HG02763 (cell line): Measurements from ENCODE around the gene LAMC1.
A peak's percentile ranks its signal among the peaks of the same experiment; 100 is the strongest.
"Not testable (repeated sequence)": the region's sequence is repeated elsewhere in the genome, so short reads cannot be mapped to it uniquely, and the experiment has no call there.

Source experiments
- ATAC-seq: cut with Tn5 transposase; IDR thresholded peaks from one replicate; pipeline ENCODE4 v1.9.1; 2021; ENCODE audit warnings: mild to moderate bottlenecking, moderate library complexity; ENCODE audit not compliant: unreplicated experiment

Gene LAMC1

GRCh38 chr1:183043254-183043653 is 20.0 kb downstream of the LAMC1 start:
- no peak for ATAC-seq

GRCh38 chr1:183043872-183044854 is 20.9 kb downstream of the LAMC1 start:
- ATAC-seq, result no peak

DNA sequence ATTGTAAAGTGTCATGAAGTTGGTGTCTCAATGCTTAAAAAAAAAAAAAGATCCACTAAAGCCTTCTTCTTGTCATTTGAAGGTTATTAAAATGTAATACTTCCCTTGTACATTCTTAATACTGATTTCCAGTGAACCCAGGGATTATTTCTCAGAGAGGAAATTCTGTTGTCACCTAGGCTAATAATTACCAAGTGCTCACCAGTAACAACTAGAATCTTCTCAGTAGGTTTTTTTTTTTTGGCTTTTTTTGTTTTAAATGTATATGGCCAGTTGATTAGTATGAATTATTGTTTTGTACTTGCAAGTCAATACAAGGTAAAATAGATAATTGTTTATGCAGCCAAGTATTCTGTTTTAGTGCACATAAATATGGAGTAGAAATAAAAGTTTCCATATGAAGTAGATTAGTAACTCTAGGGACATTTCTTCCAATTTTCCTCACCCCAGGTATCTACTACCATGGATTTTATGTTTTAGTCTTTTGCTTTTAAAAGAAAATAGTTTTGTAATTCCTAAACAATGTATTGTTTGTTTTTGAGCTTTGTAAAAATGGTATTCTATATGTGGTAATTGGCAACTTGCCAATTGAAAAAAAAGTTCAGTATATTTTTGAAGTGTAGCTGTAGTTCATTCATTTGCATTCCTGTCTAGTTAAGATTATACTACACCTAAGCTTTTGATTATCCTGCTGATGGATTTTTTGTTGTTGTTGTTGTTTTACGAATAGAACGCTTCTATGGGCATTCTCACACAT is 21.9 kb downstream of the LAMC1 start:
- ATAC-seq, result no peak

- ATAC-seq, result peak; percentile 99
Observed at GRCh38 chr1:183048087-183049085, 25.2 kb downstream of the LAMC1 start.

DNA sequence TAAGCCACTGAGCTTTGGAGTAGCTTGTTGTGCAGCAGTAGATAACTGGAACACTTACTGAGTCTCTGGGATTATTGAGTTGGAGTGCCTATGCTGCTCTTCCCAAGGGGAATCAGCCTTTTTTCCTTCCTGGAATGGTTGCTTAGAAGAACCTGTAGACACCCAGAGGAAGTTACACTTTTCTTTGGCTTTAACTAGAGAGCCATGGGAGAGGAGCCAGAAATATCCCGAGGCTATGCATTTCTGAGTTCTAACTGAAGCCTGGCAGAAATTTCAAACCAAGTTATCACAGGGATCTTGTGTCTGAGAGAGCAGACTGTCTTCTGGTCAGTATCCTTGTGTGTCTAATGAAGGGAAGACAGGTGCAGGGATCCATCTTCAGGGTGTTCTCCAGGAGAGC is 28.3 kb downstream of the LAMC1 start:
- ATAC-seq, result no peak

GRCh38 chr1:183052861-183053260 is 29.6 kb downstream of the LAMC1 start:
- ATAC-seq, result no peak

- ATAC-seq, result no peak
Observed at GRCh38 chr1:183058851-183059502, 35.8 kb downstream of the LAMC1 start.

DNA sequence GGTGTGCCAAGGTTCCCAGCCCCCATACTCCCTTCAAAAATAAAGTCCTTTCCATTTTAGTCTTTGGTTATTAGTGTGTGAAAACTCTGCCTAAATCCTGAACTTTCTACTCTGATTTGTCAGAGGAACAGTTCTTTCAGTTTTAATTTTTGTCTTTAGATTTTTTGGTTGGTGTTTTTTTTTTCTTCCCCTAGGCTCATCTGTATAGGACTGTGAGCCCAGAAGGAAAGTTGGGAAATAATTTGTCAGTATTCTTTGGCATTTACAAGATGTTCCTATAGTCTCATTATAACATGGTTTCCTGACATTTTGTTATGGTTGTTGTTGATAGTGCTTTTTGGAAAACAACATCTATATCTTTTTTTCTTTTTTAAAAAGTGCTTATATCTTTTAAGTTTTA is 38.0 kb downstream of the LAMC1 start:
- ATAC-seq, result no peak

DNA sequence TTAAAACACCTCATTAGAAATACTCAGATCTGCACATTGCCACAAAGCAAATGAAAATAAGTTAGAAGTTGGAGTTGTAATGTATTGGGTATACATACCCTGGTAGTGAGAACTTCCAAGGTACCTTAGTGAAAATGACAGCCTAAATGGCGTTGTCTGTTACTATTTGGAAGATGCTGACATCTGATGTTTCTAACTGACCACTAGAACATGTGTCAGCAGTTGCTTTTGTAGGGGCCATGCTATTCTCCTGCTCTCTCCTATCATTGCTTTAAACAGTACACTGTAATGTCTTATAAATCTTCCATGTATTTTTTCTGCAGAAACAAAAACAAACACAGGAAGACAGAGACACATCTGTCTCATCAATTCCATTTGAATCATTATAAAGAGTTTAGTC is 40.1 kb downstream of the LAMC1 start:
- ATAC-seq, result no peak

- no peak for ATAC-seq
Observed at GRCh38 chr1:183065168-183065706, 42.0 kb downstream of the LAMC1 start.

DNA sequence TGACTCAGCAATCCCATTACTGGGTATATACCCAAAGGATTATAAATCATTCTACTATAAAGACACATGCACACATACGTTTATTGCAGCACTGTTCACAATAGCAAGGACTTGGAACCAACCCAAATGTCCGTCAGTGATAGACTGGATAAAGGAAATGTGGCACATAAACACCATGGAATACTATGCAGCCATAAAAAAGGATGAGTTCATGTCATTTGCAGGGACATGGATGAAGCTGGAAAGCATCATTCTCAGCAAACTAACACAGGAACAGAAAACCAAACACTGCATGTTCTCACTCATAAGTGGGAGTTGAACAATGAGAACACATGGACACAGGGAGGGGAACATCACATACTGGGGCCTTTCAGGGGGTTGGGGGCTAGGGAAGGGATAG is 43.2 kb downstream of the LAMC1 start:
- ATAC-seq, result not testable (repeated sequence)

DNA sequence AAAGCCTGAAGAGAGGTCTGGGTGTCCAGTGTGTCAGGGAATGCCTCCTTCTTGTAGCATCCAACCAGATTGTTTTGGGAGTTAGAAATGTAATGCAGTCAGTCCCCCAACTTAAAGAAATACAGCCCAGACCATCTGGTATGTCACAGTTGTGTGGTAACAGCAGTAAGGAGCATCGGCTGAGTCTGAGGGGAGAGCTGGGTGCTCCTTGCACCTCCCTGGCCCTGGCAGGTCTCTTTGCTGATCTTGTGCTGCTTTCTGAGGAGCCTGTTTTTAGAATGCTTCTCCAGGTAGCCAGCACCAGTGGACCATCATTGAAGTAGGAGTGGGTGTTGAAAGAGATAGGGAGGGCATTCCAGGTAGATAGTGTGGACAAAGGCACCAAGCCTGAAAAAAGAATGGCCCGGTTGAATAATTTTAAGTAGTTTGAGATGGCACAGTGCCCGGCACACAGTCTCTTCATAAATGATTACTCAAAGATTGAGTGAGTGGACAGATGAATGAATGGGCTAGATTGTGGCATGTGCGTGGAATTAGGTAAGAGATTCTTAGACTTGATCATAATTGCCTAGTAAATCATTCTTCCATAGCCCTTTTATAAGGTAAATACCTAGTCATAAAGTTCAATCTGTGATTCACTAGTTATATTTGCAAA is 46.5 kb downstream of the LAMC1 start:
- ATAC-seq, result no peak

GRCh38 chr1:183070234-183070922 is 47.2 kb downstream of the LAMC1 start:
- ATAC-seq, result no peak

- ATAC-seq, result peak; percentile 88
Observed at GRCh38 chr1:183070923-183071618, 47.9 kb downstream of the LAMC1 start.

GRCh38 chr1:183072595-183072994 is 49.4 kb downstream of the LAMC1 start:
- not testable (repeated sequence) for ATAC-seq

DNA sequence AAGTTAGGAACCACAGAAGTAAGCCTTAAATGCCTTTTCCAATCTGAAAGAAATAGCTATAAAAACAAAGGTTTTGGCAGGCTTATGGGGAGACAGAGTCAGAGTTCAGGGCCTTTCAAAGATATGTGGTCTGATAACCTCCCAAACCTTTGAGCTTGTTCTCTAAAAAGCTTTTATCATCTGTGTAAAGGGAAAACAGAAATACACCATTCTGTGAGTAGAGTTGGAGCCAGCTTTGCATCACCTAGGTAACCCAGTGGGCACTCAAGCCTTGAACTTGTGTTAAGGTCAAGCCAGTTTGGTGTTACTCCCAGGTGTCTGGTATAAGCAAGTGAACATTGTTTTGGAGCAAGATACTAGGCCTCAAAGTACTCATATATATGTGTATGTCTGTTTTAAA is 50.1 kb downstream of the LAMC1 start:
- no peak for ATAC-seq

DNA sequence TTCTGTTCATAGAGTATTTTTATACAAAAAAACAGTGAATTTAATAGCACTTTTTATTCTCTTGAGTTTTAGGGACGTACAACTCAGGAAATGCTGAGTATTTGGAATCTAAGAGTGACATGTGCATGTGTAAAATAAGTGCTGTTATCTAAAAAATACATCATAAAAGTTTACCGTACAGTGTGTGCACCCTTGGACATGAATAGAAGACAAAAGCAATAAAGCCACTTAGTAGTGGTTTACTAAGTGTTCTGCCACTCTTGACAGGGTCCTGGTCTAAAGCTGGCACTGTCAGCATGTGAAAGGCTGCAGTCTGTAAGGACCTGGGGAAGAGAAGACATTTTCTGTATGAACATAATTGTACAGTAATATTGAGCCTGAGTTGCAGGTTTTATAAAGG is 51.0 kb downstream of the LAMC1 start:
- no peak for ATAC-seq

GRCh38 chr1:183075861-183076260 is 52.6 kb downstream of the LAMC1 start:
- no peak for ATAC-seq
